ENCODE data around the gene ZNF575. TPM values are rescaled to one million over a fixed set of nuclear protein-coding genes. Genes with fewer than 3 reads are reported as not detected.

The ZNF575 gene
- polyA plus RNA-seq, 4 donors: 2.1 to 5.8 (median 2.4) TPM

- DNase-seq (ENCODE audit: low read depth in 4 of 4, low spot score in 3 of 4): no peak
Observed at GRCh38 chr19:43569657-43570056, 36.7 kb downstream of the ZNF575 start.

- no peak for DNase-seq (ENCODE audit: low read depth in 4 of 4, low spot score in 3 of 4)
Observed at GRCh38 chr19:43570174-43570791, 37.3 kb downstream of the ZNF575 start.

GRCh38 chr19:43572171-43572588, 39.2 kb downstream of the ZNF575 start:
- DNase-seq (ENCODE audit: low read depth in 4 of 4, low spot score in 3 of 4): no peak

- DNase-seq (ENCODE audit: low read depth in 4 of 4, low spot score in 3 of 4): no peak
Observed at GRCh38 chr19:43574424-43575155, 41.6 kb downstream of the ZNF575 start.

- peak; percentile 97 to 98 (median 98) for DNase-seq (ENCODE audit: low read depth in 4 of 4, low spot score in 3 of 4)
Observed at GRCh38 chr19:43575156-43575950, 42.4 kb downstream of the ZNF575 start, which contains the start of the genes PINLYP and XRCC1. TSS of gene PINLYP (plus strand) at chr19:43575801. CDS start at chr19:43577192, 1,391 bp downstream. TSS of gene XRCC1 (minus strand) at chr19:43575527. CDS start at chr19:43575458, 69 bp downstream.

GRCh38 chr19:43575955-43576878, 43.2 kb downstream of the ZNF575 start:
- DNase-seq (ENCODE audit: low read depth in 4 of 4, low spot score in 3 of 4): no peak

GRCh38 chr19:43578787-43579186, 45.8 kb downstream of the ZNF575 start:
- DNase-seq (ENCODE audit: low read depth in 4 of 4, low spot score in 3 of 4): no peak

GRCh38 chr19:43581467-43581866, 48.5 kb downstream of the ZNF575 start:
- no peak for DNase-seq (ENCODE audit: low read depth in 4 of 4, low spot score in 3 of 4)

GRCh38 chr19:43582495-43582894, 49.5 kb downstream of the ZNF575 start:
- no peak for DNase-seq (ENCODE audit: low read depth in 4 of 4, low spot score in 3 of 4)

GRCh38 chr19:43584484-43584883, 51.5 kb downstream of the ZNF575 start:
- DNase-seq (ENCODE audit: low read depth in 4 of 4, low spot score in 3 of 4): no peak

Other genes with a start within 250 kb of the ZNF575 start
- gene CD177, start 179.5 kb upstream of the ZNF575 start, polyA plus RNA-seq (ENCODE audit: insufficient read length in 4 of 4): under 1 TPM in 3 of 4 donors, not detected in 1; 0.40 to 0.66 (median 0.46) TPM
- gene TEX101, start 118.3 kb upstream of the ZNF575 start, polyA plus RNA-seq (ENCODE audit: insufficient read length in 4 of 4): under 1 TPM in 1 of 4 donors, not detected in 3; 0.11 TPM
- gene LYPD3, start 67.6 kb upstream of the ZNF575 start, polyA plus RNA-seq (ENCODE audit: insufficient read length in 4 of 4): 1 to 10 TPM; 1.3 to 4.1 (median 2.7) TPM
- 10 to 100 TPM in 1 of 4 donors, 1 to 10 TPM in 3; 6.2 to 11.6 (median 8.2) TPM for gene PHLDB3, start 28.4 kb upstream of the ZNF575 start, polyA plus RNA-seq (ENCODE audit: insufficient read length in 4 of 4)
- gene ETHE1, start 6.0 kb upstream of the ZNF575 start, polyA plus RNA-seq (ENCODE audit: insufficient read length in 4 of 4): 10 to 100 TPM; 22.2 to 30.4 (median 25.6) TPM
- gene XRCC1, start 42.3 kb downstream of the ZNF575 start, polyA plus RNA-seq (ENCODE audit: insufficient read length in 4 of 4): 10 to 100 TPM; 49.1 to 67.6 (median 57.3) TPM
- 10 to 100 TPM; 15.6 to 21.0 (median 18.8) TPM for gene PINLYP, start 42.6 kb downstream of the ZNF575 start, polyA plus RNA-seq (ENCODE audit: insufficient read length in 4 of 4)
- 10 to 100 TPM; 12.0 to 22.0 (median 17.2) TPM for gene IRGQ, start 62.9 kb downstream of the ZNF575 start, polyA plus RNA-seq (ENCODE audit: insufficient read length in 4 of 4)
- 10 to 100 TPM in 3 of 4 donors, 1 to 10 TPM in 1; 9.8 to 12.5 (median 11.2) TPM for gene ZNF576, start 63.4 kb downstream of the ZNF575 start, polyA plus RNA-seq (ENCODE audit: insufficient read length in 4 of 4)
- 1 to 10 TPM in 2 of 4 donors, under 1 TPM in 2; 0.41 to 2.3 (median 1.2) TPM for gene SRRM5, start 78.9 kb downstream of the ZNF575 start, polyA plus RNA-seq (ENCODE audit: insufficient read length in 4 of 4)
- 100 to 1,000 TPM in 1 of 4 donors, 10 to 100 TPM in 3; 75.2 to 118 (median 83.7) TPM for gene ZNF428, start 86.4 kb downstream of the ZNF575 start, polyA plus RNA-seq (ENCODE audit: insufficient read length in 4 of 4)
- gene CADM4, start 106.7 kb downstream of the ZNF575 start, polyA plus RNA-seq (ENCODE audit: insufficient read length in 4 of 4): 10 to 100 TPM; 30.7 to 54.3 (median 43.1) TPM
- 10 to 100 TPM in 3 of 4 donors, 1 to 10 TPM in 1; 6.2 to 12.8 (median 10.6) TPM for gene PLAUR, start 137.0 kb downstream of the ZNF575 start, polyA plus RNA-seq (ENCODE audit: insufficient read length in 4 of 4)
- gene IRGC, start 182.9 kb downstream of the ZNF575 start, polyA plus RNA-seq (ENCODE audit: insufficient read length in 4 of 4): not detected
- gene SMG9, start 221.8 kb downstream of the ZNF575 start, polyA plus RNA-seq (ENCODE audit: insufficient read length in 4 of 4): 10 to 100 TPM; 39.9 to 67.8 (median 46.7) TPM
- 1 to 10 TPM in 3 of 4 donors, under 1 TPM in 1; 0.96 to 3.4 (median 1.5) TPM for gene KCNN4, start 247.8 kb downstream of the ZNF575 start, polyA plus RNA-seq (ENCODE audit: insufficient read length in 4 of 4)

Data from left renal pelvis (tissue), 4 donors.